ENCODE results near the gene ANK3. TPM values are rescaled to one million over a fixed set of nuclear protein-coding genes. Genes with fewer than 3 reads are reported as not detected.

The ANK3 gene
- polyA plus RNA-seq, 1 donor from 2014 or later, result 114 TPM

- peaks cover 3% of the 10 kb centered on the region for H3F3A ChIP-seq (ENCODE audit: insufficient read depth, low read length, poor library complexity, severe bottlenecking)
- H3K27me3 ChIP-seq (ENCODE audit: insufficient read depth, low read depth, low read length), result no peaks in the 10 kb centered on the region
- H3K9me3 ChIP-seq (ENCODE audit: low read length), result no peaks in the 10 kb centered on the region
- H3K4me2 ChIP-seq (ENCODE audit: low read length), result no peak overlapping the region
- H4K20me1 ChIP-seq (ENCODE audit: insufficient read depth), result peaks cover 6% of the 10 kb centered on the region
- H3K27ac ChIP-seq (ENCODE audit: low read length), result no peak overlapping the region
- H3K9ac ChIP-seq (ENCODE audit: low read length), result no peak overlapping the region
- H3K9me2 ChIP-seq (ENCODE audit: insufficient read depth, low read length), result no peaks in the 10 kb centered on the region
- H3K36me3 ChIP-seq (ENCODE audit: insufficient read depth, low read length), result no peaks in the 10 kb centered on the region
- no peak overlapping the region for H2AFZ ChIP-seq (ENCODE audit: low read depth, low read length)
- TF ChIP-seq RAD21 (conservative IDR thresholded peaks at IDR 0.05) (no peak), CTCF (IDR thresholded peaks at IDR 0.05; ENCODE audit: poor library complexity, severe bottlenecking) (no peak), SMC3 (conservative IDR thresholded peaks at IDR 0.05; ENCODE audit: poor library complexity) (no peak), POLR2AphosphoS5 (IDR thresholded peaks at IDR 0.05) (no peak), EZH2 (IDR thresholded peaks at IDR 0.05; ENCODE audit: borderline replicate concordance, insufficient read depth, low read length, poor library complexity, severe bottlenecking) (no peak), REST (IDR thresholded peaks at IDR 0.05; ENCODE audit: borderline replicate concordance) (no peak), EP300 (conservative IDR thresholded peaks at IDR 0.05; ENCODE audit: poor library complexity, severe bottlenecking) (no peak), TAF1 (IDR thresholded peaks at IDR 0.05; ENCODE audit: low read depth) (no peak), MXI1 (conservative IDR thresholded peaks at IDR 0.05; ENCODE audit: poor library complexity, severe bottlenecking) (no peak)
- H3K4me3 ChIP-seq (ENCODE audit: low read length), result no peak overlapping the region
- no peaks in the 10 kb centered on the region for H3K79me2 ChIP-seq (replicated peaks; ENCODE audit: insufficient read depth, low read length)
Measured at GRCh38 chr10:60310740-60311139, 78.9 kb downstream of the ANK3 start.

- Histone ChIP-seq H3K36me3 (ENCODE audit: insufficient read depth, low read length) (no peaks in the 10 kb centered on the region), H3K9ac (ENCODE audit: low read length) (no peak overlapping the region), H3F3A (ENCODE audit: insufficient read depth, low read length, poor library complexity, severe bottlenecking) (peaks cover 3% of the 10 kb centered on the region), H3K4me2 (ENCODE audit: low read length) (no peak overlapping the region), H3K27me3 (ENCODE audit: insufficient read depth, low read depth, low read length) (no peaks in the 10 kb centered on the region), H2AFZ (ENCODE audit: low read depth, low read length) (no peak overlapping the region), H3K4me3 (ENCODE audit: low read length) (no peak overlapping the region), H3K27ac (ENCODE audit: low read length) (peak overlapping the region; percentile 65), H4K20me1 (ENCODE audit: insufficient read depth) (peaks cover 6% of the 10 kb centered on the region), H3K9me3 (ENCODE audit: low read length) (no peaks in the 10 kb centered on the region), H3K9me2 (ENCODE audit: insufficient read depth, low read length) (no peaks in the 10 kb centered on the region), H3K79me2 (replicated peaks; ENCODE audit: insufficient read depth, low read length) (no peaks in the 10 kb centered on the region)
- TF ChIP-seq EZH2 (IDR thresholded peaks at IDR 0.05; ENCODE audit: borderline replicate concordance, insufficient read depth, low read length, poor library complexity, severe bottlenecking) (no peak), RAD21 (conservative IDR thresholded peaks at IDR 0.05) (no peak), EP300 (conservative IDR thresholded peaks at IDR 0.05; ENCODE audit: poor library complexity, severe bottlenecking) (no peak), MXI1 (conservative IDR thresholded peaks at IDR 0.05; ENCODE audit: poor library complexity, severe bottlenecking) (no peak), REST (IDR thresholded peaks at IDR 0.05; ENCODE audit: borderline replicate concordance) (no peak), SMC3 (conservative IDR thresholded peaks at IDR 0.05; ENCODE audit: poor library complexity) (no peak), TAF1 (IDR thresholded peaks at IDR 0.05; ENCODE audit: low read depth) (no peak), POLR2AphosphoS5 (IDR thresholded peaks at IDR 0.05) (no peak), CTCF (IDR thresholded peaks at IDR 0.05; ENCODE audit: poor library complexity, severe bottlenecking) (no peak)
Measured at GRCh38 chr10:60309891-60310290, 79.8 kb downstream of the ANK3 start.
